GM19452 (cell line): Measurements from ENCODE around the gene PGLYRP3.

ENCODE experiments used
- ATAC-seq: cut with Tn5 transposase; IDR thresholded peaks from one replicate; pipeline ENCODE4 v1.9.1; 2021; ENCODE audit not compliant: unreplicated experiment

The PGLYRP3 gene

GRCh38 chr1:153261281-153262069 is 51.3 kb downstream of the PGLYRP3 start:
- no peak for ATAC-seq

- ATAC-seq = no peak
Measured at GRCh38 chr1:153260585-153261280, 52.0 kb downstream of the PGLYRP3 start.

GRCh38 chr1:153259387-153259786 is 53.4 kb downstream of the PGLYRP3 start, which contains the start of gene LORICRIN:
Gene LORICRIN (plus strand): TSS chr1:153259687. CDS start chr1:153260950, 1,263 bp downstream.
- ATAC-seq = no peak

- ATAC-seq = no peak
Measured at GRCh38 chr1:153253693-153254092, 59.1 kb downstream of the PGLYRP3 start.

- ATAC-seq = no peak
Measured at GRCh38 chr1:153253076-153253475, 59.7 kb downstream of the PGLYRP3 start.

GRCh38 chr1:153251988-153252387 is 60.8 kb downstream of the PGLYRP3 start:
- no peak for ATAC-seq

- no peak for ATAC-seq
Measured at GRCh38 chr1:153251562-153251961, 61.2 kb downstream of the PGLYRP3 start.

GRCh38 chr1:153251087-153251486 is 61.7 kb downstream of the PGLYRP3 start:
- ATAC-seq = no peak

- no peak for ATAC-seq
Measured at GRCh38 chr1:153250166-153250565, 62.6 kb downstream of the PGLYRP3 start.

GRCh38 chr1:153248176-153248879 is 64.4 kb downstream of the PGLYRP3 start:
- ATAC-seq = no peak
